HepG2 (cell line): ENCODE measurements around the gene PFKM. TPM values are rescaled to one million over a fixed set of nuclear protein-coding genes. Genes with fewer than 3 reads are reported as not detected.

Experiments
- ADNP ChIP-seq: sonication (generic); formaldehyde crosslinking; IDR thresholded peaks from 2 replicates; pipeline ENCODE4 v1.4.0; 2020; ENCODE audit warnings: missing genetic modification reagents
- AKAP8 ChIP-seq: sonication (generic); formaldehyde crosslinking; IDR thresholded peaks from 2 replicates; pipeline ENCODE4 v1.5.1; 2020; ENCODE audit warnings: mild to moderate bottlenecking, missing genetic modification reagents
- ERF ChIP-seq: IDR thresholded peaks from 2 replicates; pipeline ENCODE4 v1.6.1; 2018; ENCODE audit warnings: missing biosample characterization, missing genetic modification reagents
- KAT2B ChIP-seq: fragments of 150-350 bp; IDR thresholded peaks from 2 replicates; pipeline ENCODE4 v1.6.1; 2014; ENCODE audit warnings: low read depth, low read length, borderline replicate concordance
- MEF2D ChIP-seq: sonication (generic); formaldehyde crosslinking; IDR thresholded peaks from 2 replicates; pipeline ENCODE4 v1.5.1; 2020; ENCODE audit warnings: mild to moderate bottlenecking, missing genetic modification reagents
- MTA3 ChIP-seq: sonication (generic); formaldehyde crosslinking; IDR thresholded peaks from 2 replicates; pipeline ENCODE4 v1.4.0; 2020; ENCODE audit warnings: missing genetic modification reagents
- PHF20 ChIP-seq: sonication (generic); formaldehyde crosslinking; IDR thresholded peaks from 2 replicates; pipeline ENCODE4 v1.5.0; 2020; ENCODE audit warnings: mild to moderate bottlenecking, missing genetic modification reagents
- PITX1 ChIP-seq: sonication (generic); formaldehyde crosslinking; IDR thresholded peaks from 2 replicates; pipeline ENCODE4 v1.5.1; 2020; ENCODE audit warnings: mild to moderate bottlenecking, missing genetic modification reagents
- RBAK ChIP-seq: sonication (generic); formaldehyde crosslinking; IDR thresholded peaks from 2 replicates; pipeline ENCODE4 v1.5.1; 2020; ENCODE audit warnings: mild to moderate bottlenecking, missing genetic modification reagents
- RNF2 ChIP-seq: fragments of 450-650 bp; conservative IDR thresholded peaks from 2 replicates; pipeline ENCODE4 v1.6.1; 2016; ENCODE audit warnings: low read depth
- SRSF1 ChIP-seq: fragments of 200-400 bp; formaldehyde crosslinking; optimal IDR thresholded peaks from 2 replicates; pipeline ENCODE3; 2017; ENCODE audit warnings: mild to moderate bottlenecking, low read depth, low read length, moderate library complexity
- XRCC5 ChIP-seq: fragments of 200-400 bp; formaldehyde crosslinking; optimal IDR thresholded peaks from 2 replicates; pipeline ENCODE3; 2017; ENCODE audit warnings: mild to moderate bottlenecking, low read length
- ZBTB38 ChIP-seq: sonication (generic); formaldehyde crosslinking; IDR thresholded peaks from 2 replicates; pipeline ENCODE4 v1.5.1; 2020; ENCODE audit warnings: mild to moderate bottlenecking, missing genetic modification reagents
- ZFP37 ChIP-seq: sonication (generic); formaldehyde crosslinking; IDR thresholded peaks from 2 replicates; pipeline ENCODE4 v1.4.0; 2020; ENCODE audit warnings: missing genetic modification reagents, borderline replicate concordance
- ZFY ChIP-seq: sonication (generic); formaldehyde crosslinking; IDR thresholded peaks from 2 replicates; pipeline ENCODE4 v1.4.0; 2020; ENCODE audit warnings: missing genetic modification reagents
- ZNF224 ChIP-seq: sonication (generic); formaldehyde crosslinking; IDR thresholded peaks from 2 replicates; pipeline ENCODE4 v1.5.0; 2020; ENCODE audit warnings: mild to moderate bottlenecking, missing genetic modification reagents
- ZNF230 ChIP-seq: sonication (generic); formaldehyde crosslinking; IDR thresholded peaks from 2 replicates; pipeline ENCODE4 v1.4.0; 2020; ENCODE audit warnings: mild to moderate bottlenecking, missing genetic modification reagents
- ZNF292 ChIP-seq: sonication (generic); formaldehyde crosslinking; IDR thresholded peaks from 2 replicates; pipeline ENCODE4 v1.8.1; 2022; ENCODE audit warnings: mild to moderate bottlenecking, low read depth, missing genetic modification reagents, borderline replicate concordance
- ZNF329 ChIP-seq: sonication (generic); formaldehyde crosslinking; IDR thresholded peaks from 2 replicates; pipeline ENCODE4 v1.9.0; 2021; ENCODE audit warnings: low read depth, mild to moderate bottlenecking, missing genetic modification reagents
- ZSCAN22 ChIP-seq: sonication (generic); formaldehyde crosslinking; IDR thresholded peaks from 2 replicates; pipeline ENCODE4 v1.4.0; 2020; ENCODE audit warnings: mild to moderate bottlenecking, missing genetic modification reagents
- polyA plus RNA-seq, 8 experiments: library from polyadenylated mRNA; depleted of rRNA in 3 of 8; stranded (reverse) in 7 of 8; unstranded in 1 of 8; fragments of >200 nt; fragmentation: Illumina TruSeq in 4 of 8; extraction: Trizol in 4 of 8; gene quantifications; 2 replicates each; pipeline versions ENCODE4 v1.2.1 to v1.2.3, GENCODE V29; 2011 to 2016; ENCODE audit warnings: low read depth in 4 of 8, missing spikeins in 1 of 8, mixed read lengths in 1 of 8; ENCODE audit not compliant: insufficient read depth in 1 of 8
- total RNA-seq, 5 experiments: library from RNA; depleted of rRNA; stranded (reverse); fragments of >200 nt; fragmentation: Illumina TruSeq; extraction: Trizol; gene quantifications; 2 replicates each; pipeline ENCODE4 v1.2.3, GENCODE V29; 2016; ENCODE audit warnings: low read depth in 1 of 5
- TF ChIP-seq, protein P1 (sequence below): sonication (generic); formaldehyde crosslinking; IDR thresholded peaks from 2 replicates; pipeline ENCODE4 v1.4.0; 2020; ENCODE audit warnings: missing genetic modification reagents, borderline replicate concordance
- TF ChIP-seq, protein P2 (sequence below): IDR thresholded peaks from 2 replicates; pipeline ENCODE4 v1.6.1; 2018; ENCODE audit warnings: missing genetic modification reagents, mild to moderate bottlenecking, missing compliant biosample characterization
- TF ChIP-seq, protein P3 (sequence below): sonication (generic); formaldehyde crosslinking; IDR thresholded peaks from 2 replicates; pipeline ENCODE4 v1.8.0; 2023; ENCODE audit warnings: mild to moderate bottlenecking, missing genetic modification reagents
- TF ChIP-seq, protein P4 (sequence below): IDR thresholded peaks from 2 replicates; pipeline ENCODE4 v1.6.1; 2016; ENCODE audit warnings: mild to moderate bottlenecking, missing biosample characterization, missing genetic modification reagents

The PFKM gene
- total and polyA plus RNA-seq, 2 of the 13 experiments (the other 11 are each of a cell fraction or from before 2014, with no cell fraction given): 1.9 to 2.4 TPM

DNA sequence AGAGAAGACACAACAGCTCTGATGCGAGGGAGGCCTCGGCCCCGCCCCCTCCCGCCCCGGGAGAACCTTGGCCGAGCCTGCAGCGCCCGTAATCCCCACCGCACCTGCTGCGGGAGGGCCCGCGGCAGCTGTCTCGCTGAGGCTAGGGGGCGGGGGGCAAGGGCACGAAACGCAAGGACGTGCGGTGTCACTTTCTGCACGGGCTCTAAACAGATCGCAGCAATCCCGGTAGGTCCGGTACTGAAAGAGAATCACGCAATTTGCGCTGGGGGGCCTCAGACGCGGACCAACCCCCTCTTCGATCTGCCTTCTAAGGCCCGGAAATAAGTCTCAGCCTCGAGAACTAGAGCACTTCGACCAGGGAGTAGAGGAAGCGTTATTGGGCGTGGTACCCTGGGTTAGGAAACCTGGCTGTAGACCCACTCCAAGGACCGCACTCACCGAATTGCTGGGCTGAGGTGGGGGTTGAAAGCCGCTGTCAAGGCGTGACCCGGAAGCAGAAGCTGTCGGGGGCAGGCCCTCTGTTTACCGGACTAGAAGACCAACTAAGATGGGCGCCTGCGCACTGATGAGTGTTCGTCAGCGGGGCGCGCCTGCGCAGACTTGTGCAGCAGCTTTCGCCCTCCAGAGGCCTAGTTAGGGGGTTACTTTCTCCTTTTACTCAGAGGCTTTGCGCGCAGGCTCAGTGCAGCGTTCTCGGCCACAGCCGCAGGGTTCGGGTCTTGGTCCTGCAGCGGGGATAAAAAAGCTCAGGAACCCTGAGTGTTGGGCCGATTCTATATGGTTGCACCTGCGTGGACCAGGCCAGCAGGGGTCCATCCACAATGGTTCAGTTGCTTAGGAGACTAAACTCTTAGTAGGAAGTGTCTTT lies 38.1 kb downstream of the PFKM start, which contains the start of gene ASB8 (continued):
- TF ChIP-seq AKAP8 (CRISPR knock-in tag) (no peak), SRSF1 (peak; percentile 87), ERF (CRISPR knock-in tag) (peak; percentile 41; the same call in 1 of the 2 replicates), KAT2B (no peak), ZNF230 (CRISPR knock-in tag) (0 out of 2 replicates have a peak, but pooled peaks have one; percentile 61), ZNF329 (peak; percentile 9; the same call in 1 of the 2 replicates), ZFP37 (no peak), ADNP (no peak), MTA3 (CRISPR knock-in tag) (no peak), ZNF292 (CRISPR knock-in tag) (peak; percentile 51; the same call in 1 of the 2 replicates), RNF2 (peak; percentile 41; the same call in 1 of the 2 replicates), ZFY (CRISPR knock-in tag) (peak; percentile 84), PHF20 (peak; percentile 89), PITX1 (CRISPR knock-in tag) (peak; percentile 85; the same call in 1 of the 2 replicates), XRCC5 (peak; percentile 46), ZBTB38 (CRISPR knock-in tag) (no peak; the same call in 1 of the 2 replicates), ZNF224 (CRISPR knock-in tag) (peak; percentile 76; the same call in 1 of the 2 replicates), MEF2D (CRISPR knock-in tag) (peak; percentile 87), ZSCAN22 (CRISPR knock-in tag) (0 out of 2 replicates have a peak, but pooled peaks have one; percentile 23), RBAK (CRISPR knock-in tag) (no peak)
- TF ChIP-seq, protein P1, sequence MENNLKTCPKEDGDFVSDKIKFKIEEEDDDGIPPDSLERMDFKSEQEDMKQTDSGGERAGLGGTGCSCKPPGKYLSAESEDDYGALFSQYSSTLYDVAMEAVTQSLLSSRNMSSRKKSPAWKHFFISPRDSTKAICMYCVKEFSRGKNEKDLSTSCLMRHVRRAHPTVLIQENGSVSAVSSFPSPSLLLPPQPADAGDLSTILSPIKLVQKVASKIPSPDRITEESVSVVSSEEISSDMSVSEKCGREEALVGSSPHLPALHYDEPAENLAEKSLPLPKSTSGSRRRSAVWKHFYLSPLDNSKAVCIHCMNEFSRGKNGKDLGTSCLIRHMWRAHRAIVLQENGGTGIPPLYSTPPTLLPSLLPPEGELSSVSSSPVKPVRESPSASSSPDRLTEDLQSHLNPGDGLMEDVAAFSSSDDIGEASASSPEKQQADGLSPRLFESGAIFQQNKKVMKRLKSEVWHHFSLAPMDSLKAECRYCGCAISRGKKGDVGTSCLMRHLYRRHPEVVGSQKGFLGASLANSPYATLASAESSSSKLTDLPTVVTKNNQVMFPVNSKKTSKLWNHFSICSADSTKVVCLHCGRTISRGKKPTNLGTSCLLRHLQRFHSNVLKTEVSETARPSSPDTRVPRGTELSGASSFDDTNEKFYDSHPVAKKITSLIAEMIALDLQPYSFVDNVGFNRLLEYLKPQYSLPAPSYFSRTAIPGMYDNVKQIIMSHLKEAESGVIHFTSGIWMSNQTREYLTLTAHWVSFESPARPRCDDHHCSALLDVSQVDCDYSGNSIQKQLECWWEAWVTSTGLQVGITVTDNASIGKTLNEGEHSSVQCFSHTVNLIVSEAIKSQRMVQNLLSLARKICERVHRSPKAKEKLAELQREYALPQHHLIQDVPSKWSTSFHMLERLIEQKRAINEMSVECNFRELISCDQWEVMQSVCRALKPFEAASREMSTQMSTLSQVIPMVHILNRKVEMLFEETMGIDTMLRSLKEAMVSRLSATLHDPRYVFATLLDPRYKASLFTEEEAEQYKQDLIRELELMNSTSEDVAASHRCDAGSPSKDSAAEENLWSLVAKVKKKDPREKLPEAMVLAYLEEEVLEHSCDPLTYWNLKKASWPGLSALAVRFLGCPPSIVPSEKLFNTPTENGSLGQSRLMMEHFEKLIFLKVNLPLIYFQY: peak; percentile 82; the same call in 1 of the 2 replicates
- TF ChIP-seq, protein P2, sequence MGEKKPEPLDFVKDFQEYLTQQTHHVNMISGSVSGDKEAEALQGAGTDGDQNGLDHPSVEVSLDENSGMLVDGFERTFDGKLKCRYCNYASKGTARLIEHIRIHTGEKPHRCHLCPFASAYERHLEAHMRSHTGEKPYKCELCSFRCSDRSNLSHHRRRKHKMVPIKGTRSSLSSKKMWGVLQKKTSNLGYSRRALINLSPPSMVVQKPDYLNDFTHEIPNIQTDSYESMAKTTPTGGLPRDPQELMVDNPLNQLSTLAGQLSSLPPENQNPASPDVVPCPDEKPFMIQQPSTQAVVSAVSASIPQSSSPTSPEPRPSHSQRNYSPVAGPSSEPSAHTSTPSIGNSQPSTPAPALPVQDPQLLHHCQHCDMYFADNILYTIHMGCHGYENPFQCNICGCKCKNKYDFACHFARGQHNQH (CRISPR knock-in tag): peak; percentile 72
- TF ChIP-seq, protein P3, sequence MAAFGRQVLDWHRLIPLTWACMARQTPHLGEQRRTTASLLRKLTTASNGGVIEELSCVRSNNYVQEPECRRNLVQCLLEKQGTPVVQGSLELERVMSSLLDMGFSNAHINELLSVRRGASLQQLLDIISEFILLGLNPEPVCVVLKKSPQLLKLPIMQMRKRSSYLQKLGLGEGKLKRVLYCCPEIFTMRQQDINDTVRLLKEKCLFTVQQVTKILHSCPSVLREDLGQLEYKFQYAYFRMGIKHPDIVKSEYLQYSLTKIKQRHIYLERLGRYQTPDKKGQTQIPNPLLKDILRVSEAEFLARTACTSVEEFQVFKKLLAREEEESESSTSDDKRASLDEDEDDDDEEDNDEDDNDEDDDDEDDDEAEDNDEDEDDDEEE (CRISPR knock-in tag): 0 out of 2 replicates have a peak, but pooled peaks have one; percentile 27
- TF ChIP-seq, protein P4, sequence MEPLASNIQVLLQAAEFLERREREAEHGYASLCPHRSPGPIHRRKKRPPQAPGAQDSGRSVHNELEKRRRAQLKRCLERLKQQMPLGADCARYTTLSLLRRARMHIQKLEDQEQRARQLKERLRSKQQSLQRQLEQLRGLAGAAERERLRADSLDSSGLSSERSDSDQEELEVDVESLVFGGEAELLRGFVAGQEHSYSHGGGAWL (CRISPR knock-in tag): 0 out of 2 replicates have a peak, but pooled peaks have one; percentile 27
